GM19397 (cell line): ENCODE data around the gene TUBA8.
"Not testable (repeated sequence)": the region's sequence is repeated elsewhere in the genome, so short reads cannot be mapped to it uniquely, and the experiment has no call there.

Source experiments
- ATAC-seq: cut with Tn5 transposase; IDR thresholded peaks from one replicate; pipeline ENCODE4 v1.9.1; 2021; ENCODE audit warnings: mild to moderate bottlenecking, moderate library complexity; ENCODE audit not compliant: unreplicated experiment

Gene TUBA8

DNA sequence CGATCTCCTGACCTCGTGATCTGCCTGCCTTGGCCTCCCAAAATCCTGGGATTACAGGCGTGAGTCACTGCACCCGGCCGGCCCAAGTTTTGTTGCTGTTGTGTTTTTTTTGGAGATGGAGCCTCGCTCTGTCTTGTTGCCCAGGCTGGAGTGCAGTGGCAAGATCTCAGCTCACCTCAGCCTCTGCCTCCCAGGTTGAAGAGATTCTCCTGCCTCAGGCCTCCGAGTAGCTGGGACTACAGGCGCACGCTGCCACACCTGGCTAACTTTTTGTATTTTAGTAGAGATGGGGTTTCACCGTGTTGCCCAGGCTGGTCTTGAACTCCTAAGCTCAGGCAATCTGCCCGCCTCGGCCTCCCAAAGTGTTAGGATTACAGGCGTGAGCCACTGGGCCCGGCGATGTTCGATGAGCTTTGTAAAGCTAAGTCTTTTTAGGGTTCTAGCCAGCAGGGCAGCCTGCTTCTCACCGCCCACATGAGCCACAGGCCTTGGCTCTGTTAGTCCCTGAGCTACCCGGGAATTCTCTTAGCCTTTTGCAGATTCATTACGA is 12.9 kb downstream of the TUBA8 start:
- not testable (repeated sequence) for ATAC-seq

DNA sequence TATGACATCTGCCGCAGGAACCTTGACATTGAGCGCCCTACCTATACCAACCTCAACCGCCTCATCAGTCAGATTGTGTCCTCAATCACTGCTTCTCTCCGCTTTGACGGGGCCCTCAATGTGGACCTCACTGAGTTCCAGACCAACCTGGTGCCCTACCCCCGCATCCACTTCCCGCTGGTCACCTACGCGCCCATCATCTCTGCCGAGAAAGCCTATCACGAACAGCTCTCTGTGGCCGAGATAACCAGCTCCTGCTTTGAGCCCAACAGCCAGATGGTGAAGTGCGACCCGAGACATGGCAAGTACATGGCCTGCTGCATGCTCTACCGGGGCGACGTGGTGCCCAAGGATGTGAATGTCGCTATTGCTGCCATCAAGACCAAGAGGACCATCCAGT is 16.0 kb downstream of the TUBA8 start:
- ATAC-seq = no peak

DNA sequence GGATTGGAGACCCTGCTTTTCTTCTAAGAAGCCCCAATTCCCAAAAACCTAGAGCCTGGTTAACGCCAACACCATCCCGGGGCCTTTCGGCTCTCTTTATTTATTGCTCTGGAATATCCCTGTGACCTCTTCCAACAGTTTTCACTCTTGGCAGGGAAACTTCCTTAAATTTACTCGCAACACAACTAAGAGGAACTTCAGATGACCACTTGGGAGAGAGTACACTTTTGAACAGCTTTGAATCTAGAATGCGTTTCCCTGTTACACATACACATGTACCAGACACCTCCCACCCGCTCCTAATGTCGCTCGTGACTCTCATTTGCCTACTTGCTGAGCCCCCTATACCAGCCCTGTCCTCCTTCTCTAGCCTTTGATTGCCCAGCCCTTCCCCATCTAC is 19.4 kb downstream of the TUBA8 start:
- ATAC-seq = no peak

DNA sequence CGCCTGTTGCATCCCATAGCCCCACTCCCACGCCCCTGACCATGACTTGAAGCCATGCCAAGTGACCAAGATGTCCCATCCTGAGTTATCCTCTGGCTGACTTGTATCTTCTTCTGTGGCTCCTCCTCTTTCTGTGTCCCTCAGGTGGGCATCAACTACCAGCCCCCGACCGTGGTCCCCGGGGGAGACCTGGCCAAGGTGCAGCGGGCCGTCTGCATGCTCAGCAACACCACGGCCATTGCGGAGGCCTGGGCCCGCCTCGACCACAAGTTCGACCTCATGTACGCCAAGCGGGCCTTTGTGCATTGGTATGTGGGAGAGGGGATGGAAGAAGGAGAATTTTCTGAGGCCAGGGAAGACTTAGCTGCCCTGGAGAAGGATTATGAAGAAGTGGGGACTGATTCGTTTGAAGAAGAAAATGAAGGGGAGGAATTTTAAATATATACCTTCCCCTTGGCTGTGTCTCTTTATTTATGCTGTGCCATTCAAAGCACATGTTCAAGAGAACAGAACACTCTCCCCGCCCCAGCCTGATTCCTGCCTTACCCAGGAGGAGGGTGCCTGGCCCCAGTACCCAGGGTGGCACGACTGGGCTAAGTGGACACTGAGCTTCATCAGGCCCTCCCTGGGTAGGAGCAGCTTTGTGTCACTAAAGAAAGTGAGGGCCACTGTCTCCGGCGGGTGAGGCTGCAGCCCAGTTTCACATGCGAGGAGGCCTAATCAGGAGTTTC is 20.3 kb downstream of the TUBA8 start:
- ATAC-seq = no peak

DNA sequence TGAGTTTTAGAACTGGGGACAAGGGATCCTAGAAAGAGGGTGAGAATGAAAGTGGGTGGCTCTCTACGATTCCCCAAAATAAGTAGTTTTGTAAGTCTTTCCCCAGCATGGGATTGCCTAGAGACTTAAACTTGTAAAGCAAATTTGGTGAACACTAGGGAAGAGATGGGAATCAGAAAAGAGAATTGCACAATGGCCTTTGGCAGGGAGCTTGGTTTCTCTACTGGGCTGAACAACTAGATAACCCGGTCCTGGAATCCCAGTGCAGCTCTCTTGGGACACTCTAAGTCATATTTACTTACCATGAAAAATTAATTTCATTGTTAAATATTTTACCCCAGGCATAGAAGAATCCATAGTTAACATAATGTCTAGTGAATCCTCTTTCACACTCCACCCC is 22.8 kb downstream of the TUBA8 start:
- ATAC-seq = no peak

DNA sequence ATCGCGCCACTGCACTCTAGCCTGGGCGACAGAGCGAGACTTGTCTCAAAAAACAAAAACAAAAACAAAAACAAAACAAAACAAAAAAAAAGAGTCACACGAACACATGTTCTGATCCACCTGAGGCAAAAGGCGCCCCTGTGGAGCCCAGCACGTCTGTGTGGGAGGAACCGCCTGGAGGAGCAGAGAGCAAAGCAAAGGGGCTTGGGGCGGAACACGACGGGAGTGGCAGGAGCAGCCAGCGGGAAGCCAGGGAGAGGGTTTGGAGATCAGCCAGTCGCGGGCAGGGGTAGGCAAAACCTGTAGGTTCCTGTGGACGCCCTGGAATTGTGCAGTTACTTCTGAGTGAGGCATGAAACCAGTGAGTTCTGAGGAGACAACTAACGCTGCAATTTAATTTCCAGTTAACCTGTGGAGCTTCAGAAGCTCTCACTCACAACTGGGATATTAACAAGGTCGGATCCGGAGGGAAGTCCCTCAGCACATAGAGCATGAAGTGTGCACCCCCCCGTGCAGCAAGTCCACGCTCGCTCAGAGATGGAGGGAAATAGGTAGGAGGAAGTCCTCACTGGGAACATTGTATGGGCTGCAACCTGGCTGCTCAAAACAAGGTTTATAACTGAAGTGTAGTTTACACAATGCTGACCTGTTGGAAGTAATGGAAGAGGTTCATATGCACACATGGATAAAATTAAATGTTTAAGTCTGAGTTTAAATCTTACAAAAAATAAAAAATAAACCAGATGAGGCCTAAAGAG is 26.1 kb downstream of the TUBA8 start:
- no peak for ATAC-seq

DNA sequence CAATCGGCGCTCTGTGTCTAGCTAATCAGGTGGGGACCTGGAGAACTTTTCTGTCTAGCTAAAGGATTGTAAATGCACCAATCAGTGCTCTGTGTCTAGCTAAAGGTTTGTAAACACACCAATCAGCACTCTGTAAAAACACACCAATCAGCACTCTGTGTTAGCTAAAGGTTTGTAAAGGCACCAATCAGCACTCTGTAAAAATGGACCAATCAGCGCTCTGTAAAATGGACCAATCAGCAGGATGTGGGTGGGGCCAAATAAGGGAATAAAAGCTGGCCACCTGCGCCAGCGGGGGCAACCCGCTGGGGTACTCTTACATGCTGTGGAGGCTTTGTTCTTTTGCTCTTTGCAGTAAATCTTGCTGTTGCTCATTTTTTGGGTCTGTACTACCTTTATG is 30.4 kb downstream of the TUBA8 start:
- not testable (repeated sequence) for ATAC-seq

DNA sequence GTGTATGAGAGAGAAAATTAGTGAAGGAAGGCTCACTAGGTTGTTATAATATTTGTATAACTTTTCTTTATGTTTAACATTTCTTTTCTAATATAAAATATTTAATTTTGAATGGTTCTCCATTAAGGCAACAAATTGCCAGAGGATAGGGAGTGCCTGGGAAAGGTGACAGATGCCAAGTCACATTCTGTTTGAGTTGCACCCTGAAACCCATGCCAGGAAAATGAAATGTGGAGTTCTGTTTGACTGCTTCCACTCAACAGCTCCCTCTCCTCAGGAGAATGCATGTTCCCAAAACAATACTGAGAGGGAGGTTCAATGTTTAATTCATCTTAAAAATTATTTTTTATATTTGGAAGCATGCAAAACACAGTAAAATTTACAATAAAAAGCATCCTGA is 33.5 kb downstream of the TUBA8 start:
- no peak for ATAC-seq

DNA sequence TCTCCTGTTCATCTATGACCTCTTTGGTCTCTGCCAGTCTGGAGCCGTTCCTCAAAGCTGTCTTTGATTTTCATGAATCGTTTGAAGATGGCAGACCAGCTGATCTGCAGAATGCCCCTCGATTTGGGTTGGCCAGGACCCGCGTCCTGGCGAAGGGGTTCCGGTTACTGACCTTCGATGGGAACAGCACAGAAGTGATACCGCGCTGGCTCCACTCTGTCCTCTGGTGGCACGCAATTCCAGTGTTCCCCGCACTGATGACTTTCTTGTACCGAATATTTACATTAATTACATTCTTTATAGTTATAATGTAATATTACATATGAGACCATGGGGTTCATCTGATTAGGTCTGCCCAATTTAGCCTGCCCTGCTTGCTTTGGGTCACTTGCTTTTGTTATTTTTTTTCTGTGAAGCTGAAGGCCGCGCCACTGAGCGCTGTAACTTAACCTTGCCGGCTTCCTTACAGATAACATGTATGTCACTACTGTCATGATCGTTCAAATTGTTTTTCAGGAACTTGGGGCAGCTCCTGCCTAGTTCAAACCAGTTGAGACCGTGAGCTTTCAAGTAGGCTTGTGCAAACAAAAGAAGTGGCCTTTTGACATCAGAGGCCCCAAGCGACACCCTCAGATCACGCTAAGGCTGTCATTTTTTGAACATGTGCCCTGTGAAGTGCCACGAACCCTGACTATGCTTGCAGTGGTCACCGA is 35.2 kb downstream of the TUBA8 start:
- ATAC-seq = no peak

DNA sequence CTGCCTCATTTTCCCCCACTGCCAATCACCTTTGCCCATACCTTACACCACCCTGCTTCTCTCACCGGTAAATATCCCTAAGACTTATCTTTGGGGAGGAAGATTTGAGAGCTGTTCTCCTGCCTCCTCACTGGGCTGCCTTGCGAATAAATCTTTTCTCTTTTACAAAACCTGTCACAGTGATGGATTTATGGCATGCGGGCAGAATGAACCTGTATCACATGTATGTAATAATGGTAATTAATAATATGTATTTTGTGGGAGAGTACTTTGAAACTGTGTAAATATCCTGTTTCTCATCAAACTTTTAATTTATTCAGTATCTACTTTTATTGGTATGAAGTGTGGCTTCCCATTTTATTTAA is 35.8 kb downstream of the TUBA8 start:
- no peak for ATAC-seq

DNA sequence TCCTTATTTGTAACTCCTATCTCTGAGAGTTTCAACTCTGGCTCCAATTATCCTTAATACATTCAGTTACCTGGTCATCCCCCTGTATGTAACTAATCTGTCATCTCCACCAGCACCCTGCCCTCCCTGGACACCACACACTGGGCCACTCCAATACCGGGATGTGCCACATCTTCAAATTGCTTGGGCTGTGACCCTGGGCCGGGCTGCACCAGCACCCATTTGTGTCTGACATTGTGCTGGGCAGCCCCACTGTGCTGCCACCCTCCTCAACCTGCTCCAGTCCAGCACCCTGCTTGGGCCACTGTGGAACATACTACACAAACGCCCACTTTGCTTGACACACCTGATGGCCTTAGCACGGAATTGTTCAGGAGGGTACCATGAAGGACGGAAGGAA is 37.2 kb downstream of the TUBA8 start:
- ATAC-seq = no peak

DNA sequence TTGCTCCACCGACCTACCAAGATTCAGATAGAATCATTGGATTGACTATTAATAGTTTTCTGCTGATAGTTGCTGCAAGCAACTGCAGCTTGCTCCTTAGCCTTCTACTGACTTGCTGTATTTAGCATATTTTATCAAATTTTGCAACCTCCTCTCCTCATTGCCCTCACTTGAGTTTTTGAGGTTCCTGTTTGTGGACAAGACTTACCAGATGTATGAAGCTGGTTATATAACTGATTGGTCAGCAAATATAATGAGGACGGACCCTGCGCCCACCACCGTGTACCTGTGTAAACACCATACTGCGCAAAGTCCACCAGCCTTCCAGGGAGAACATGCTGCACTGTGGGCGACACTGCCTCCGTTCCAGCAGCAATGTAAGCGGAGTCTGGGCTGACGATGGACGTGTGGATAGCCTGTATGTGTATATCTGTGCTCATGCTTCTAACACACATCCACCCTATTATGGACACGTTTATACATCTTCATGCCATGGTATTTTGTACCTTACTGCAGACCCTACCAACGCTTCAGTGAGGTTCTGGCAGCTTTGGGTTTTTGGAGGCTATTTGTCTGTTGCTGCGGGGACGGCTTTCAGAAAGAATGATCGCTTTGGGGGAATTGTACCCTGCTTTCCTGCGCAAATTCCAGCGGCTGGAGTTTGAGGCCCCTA is 37.8 kb downstream of the TUBA8 start:
- no peak for ATAC-seq

DNA sequence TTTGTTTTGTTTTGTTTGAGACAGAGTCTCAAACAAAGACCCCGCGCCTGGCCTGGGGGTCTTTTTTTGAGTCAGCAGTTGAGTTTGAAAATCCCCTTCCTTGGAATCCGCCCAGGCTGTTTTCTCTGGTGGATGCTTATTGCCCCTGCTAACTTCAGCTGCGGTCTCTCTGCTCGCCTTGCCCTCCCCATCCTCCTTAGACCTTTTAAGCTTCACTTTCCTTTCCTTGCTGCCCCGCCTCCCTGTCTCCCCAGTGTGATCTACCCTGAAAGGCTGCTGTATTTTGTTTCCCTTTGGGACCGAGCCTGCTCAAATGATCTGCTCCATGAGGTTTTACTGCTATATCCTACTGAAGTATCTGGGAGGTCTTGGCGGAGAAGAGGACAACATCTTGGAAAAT is 41.9 kb downstream of the TUBA8 start:
- no peak for ATAC-seq

DNA sequence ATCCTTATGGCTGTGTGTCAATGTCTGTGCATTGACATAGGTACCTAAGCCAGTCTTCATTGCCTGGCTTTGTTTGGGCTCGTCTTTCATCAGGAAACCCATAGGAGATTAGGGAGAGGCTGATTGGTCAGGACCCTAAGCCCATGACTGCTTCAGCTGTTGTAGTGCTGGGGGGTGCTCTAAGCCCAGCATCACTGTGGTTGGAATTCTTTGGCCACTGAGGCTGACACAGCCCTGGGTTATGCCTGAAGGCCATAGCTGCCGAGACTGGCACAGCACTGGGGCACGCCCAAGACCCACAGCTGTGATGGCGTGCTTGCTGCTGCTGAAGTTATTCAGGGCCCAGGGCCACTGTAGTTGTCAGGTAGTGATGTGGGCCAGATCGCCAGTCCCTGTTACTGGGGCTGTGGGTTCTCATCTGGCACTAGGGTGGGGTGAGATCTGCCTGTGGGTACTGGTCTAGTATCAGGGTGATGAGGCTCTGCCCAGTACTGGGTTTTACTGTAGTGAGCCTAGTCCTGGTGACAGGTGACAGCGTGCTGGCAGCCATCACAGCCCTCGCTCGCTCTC is 44.3 kb downstream of the TUBA8 start:
- no peak for ATAC-seq

DNA sequence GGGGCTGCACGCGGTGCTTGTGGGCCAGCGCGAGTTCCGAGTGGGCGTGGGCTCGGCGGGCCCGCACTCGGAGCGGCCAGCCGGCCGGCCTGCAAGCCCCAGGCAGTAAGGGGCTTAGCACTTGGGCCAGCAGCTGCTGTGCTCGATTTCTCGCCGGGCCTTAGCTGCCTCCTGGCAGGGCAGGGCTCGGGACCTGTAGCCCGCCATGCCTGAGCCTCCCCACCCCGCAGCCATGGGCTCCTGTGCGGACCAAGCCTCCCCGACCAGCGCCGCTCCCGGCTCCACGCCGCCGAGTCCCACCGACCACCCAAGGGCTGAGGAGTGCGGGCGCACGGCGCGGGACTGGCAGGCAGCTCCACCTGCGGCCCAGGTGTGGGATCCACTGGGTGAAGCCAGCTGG is 44.9 kb downstream of the TUBA8 start:
- ATAC-seq = not testable (repeated sequence)

DNA sequence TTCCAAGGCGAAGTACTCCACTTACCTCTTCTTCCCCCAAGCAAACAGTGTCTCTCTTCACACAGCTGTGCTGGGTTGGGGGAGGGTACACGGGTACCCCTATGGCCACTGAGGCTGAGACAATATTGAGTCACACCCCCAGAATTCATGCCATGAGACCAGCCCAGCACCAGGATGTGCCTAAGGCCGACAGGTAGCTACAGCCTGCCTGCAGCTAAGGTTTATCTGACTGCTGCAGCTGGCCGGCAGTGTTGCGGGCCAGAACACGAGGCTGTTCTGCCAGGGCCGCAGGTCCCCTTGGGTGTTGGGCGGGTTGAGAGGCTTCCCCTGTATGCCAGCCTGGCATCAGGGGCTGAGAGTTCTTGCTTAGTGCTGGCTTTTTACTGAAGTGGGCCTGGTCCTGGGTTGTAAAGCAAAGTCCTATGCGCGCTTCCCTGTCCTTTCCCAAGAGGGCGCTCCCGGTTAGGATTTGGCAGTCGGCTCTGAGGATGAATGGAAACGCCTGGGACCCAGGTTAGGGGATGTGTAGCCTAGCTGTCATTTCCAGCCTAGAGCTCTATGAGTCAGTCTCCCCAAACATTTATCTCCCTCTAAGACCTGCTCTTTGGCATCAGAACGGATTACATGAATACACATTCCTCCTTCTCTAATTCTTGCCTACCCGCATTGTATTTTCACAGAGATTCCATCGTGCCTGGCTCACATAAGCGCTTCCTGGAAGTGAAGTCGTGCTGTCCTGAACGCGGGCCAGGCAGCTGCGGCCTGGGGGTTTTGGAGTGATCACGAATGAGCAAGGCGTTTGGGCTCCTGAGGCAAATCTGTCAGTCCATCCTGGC is 46.5 kb downstream of the TUBA8 start:
- no peak for ATAC-seq

DNA sequence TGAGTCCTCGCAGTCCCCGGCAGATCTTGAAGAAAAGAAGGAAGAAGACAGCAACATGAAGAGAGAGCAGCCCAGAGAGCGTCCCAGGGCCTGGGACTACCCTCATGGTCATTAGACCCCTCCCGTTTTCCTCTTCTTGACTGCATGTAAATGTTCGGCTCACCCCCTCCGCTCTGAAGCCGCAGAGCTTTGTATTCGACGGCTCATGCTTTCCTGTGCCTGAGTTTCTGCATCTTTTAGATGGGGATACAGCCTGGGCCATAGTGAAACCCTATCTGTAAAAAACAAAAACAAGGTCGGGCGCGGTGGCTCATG is 47.1 kb downstream of the TUBA8 start:
- ATAC-seq = no peak

DNA sequence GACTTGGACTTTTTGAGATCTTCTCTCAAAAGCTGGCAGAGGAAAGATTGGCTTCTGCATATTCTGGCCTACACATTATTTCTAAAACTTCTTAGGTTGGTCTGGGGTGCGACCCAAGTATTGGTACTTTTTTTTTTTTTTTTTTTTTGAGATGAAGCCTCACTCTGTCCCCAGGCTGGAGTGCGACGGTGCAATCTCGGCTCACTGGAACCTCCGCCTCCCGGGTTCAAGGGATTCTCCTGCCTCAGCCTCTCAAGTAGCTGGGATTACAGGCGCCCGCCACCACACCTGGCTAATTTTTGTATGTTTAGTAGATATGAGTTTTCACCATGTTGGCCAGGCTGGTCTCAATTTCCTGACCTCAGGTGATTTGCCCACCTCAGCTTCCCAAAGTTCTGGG is 50.0 kb downstream of the TUBA8 start:
- not testable (repeated sequence) for ATAC-seq

DNA sequence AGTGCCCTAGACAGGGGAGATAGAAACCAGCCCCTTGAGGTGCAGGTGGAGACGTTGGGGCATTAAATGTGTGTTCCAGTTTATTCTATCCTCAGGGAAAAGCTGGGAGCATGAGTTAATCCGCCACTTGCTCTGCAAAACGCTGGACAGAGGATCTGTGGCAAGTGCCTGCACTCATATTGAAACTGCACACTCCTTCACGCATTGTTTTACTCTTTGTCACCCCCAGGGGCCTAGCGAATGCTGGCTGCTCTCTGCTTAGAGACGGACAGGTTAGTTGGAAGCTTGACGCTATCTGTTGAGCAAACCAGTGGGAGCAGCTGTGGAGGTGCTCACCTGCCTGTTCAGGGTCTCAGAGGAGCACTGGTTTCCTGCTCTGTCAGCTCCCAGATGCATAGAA is 53.2 kb downstream of the TUBA8 start:
- not testable (repeated sequence) for ATAC-seq

DNA sequence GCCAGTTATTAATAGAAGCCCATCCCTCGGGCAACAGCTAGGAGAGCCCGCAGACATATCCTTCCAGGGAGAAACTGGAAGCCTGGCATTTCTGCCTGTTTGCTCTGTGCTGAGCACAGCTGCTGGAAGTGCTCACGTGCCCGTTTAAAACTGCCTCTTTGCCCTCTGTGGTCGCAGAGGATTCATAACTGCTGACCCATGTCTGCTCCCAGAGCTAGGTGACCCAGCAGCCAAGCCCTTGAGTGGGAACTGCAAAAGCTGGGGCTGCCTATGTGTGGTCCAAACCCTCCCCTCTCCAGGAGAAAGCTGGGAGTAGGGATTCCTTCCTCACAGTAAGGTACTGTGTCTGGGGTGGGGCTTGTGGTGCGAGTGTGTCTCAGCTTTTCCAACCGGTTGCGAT is 54.0 kb downstream of the TUBA8 start:
- not testable (repeated sequence) for ATAC-seq
